Activated naive CD8-positive, alpha-beta T cell treated with anti-CD3 and anti-CD28 coated beads, Interleukin-2, amount 50 U/mL, for 16 hours (primary cell): ENCODE results near the gene TRPC4.

Experiments
- DNase-seq: peaks from one replicate; pipeline ENCODE4 v3.0.0-alpha.2; 2020; ENCODE audit warnings: low read depth, low spot score

Gene TRPC4

GRCh38 chr13:37869756-37870488 lies at the start of gene TRPC4:
TSS of gene TRPC4 (minus strand) at chr13:37869772. CDS start at chr13:37783333, 86,439 bp downstream.
- no peak for DNase-seq

GRCh38 chr13:37918751-37919150 lies 49.2 kb upstream of the TRPC4 start:
- DNase-seq, result no peak

GRCh38 chr13:37918116-37918714 lies 48.6 kb upstream of the TRPC4 start:
- DNase-seq, result no peak

- no peak for DNase-seq
Observed at GRCh38 chr13:37914781-37915391, 45.3 kb upstream of the TRPC4 start.

- DNase-seq, result no peak
Observed at GRCh38 chr13:37910790-37911189, 41.2 kb upstream of the TRPC4 start.

- no peak for DNase-seq
Observed at GRCh38 chr13:37906880-37907279, 37.3 kb upstream of the TRPC4 start.

- no peak for DNase-seq
Observed at GRCh38 chr13:37905736-37906135, 36.2 kb upstream of the TRPC4 start.

GRCh38 chr13:37899753-37900152 lies 30.2 kb upstream of the TRPC4 start:
- no peak for DNase-seq

GRCh38 chr13:37893321-37893720 lies 23.7 kb upstream of the TRPC4 start:
- no peak for DNase-seq

- no peak for DNase-seq
Observed at GRCh38 chr13:37889820-37890219, 20.2 kb upstream of the TRPC4 start.

- no peak for DNase-seq
Observed at GRCh38 chr13:37889102-37889501, 19.5 kb upstream of the TRPC4 start.

- no peak for DNase-seq
Observed at GRCh38 chr13:37886879-37887278, 17.3 kb upstream of the TRPC4 start.

- no peak for DNase-seq
Observed at GRCh38 chr13:37884674-37885073, 15.1 kb upstream of the TRPC4 start.

- DNase-seq, result no peak
Observed at GRCh38 chr13:37884026-37884425, 14.5 kb upstream of the TRPC4 start.

- no peak for DNase-seq
Observed at GRCh38 chr13:37878921-37879320, 9.3 kb upstream of the TRPC4 start.

- no peak for DNase-seq
Observed at GRCh38 chr13:37878496-37878895, 8.9 kb upstream of the TRPC4 start.

GRCh38 chr13:37870895-37871550 lies 1.5 kb upstream of the TRPC4 start:
- no peak for DNase-seq

GRCh38 chr13:37870489-37870845 lies 895 bp upstream of the TRPC4 start:
- DNase-seq, result no peak

- DNase-seq, result no peak
Observed at GRCh38 chr13:37869506-37869755, 141 bp downstream of the TRPC4 start.

GRCh38 chr13:37868691-37869505 lies 674 bp downstream of the TRPC4 start:
- no peak for DNase-seq

GRCh38 chr13:37863708-37864107 lies 5.9 kb downstream of the TRPC4 start:
- DNase-seq, result no peak

- no peak for DNase-seq
Observed at GRCh38 chr13:37835392-37835791, 34.2 kb downstream of the TRPC4 start.
